Transverse colon (tissue), 4 donors: ENCODE results near the gene REV3L.

ENCODE experiments used
- EP300 ChIP-seq: sonication (generic); formaldehyde crosslinking; IDR thresholded peaks from one replicate; pipeline ENCODE4 v1.6.1; 2017; ENCODE audit warnings: antibody characterized with exemption, low read depth
- POLR2A ChIP-seq: fragments of 450-650 bp; IDR thresholded peaks from one replicate; pipeline ENCODE4 v1.6.1; 2016; ENCODE audit warnings: antibody characterized with exemption, mild to moderate bottlenecking, moderate library complexity
- POLR2AphosphoS5 ChIP-seq, 3 donors: sonication (generic); formaldehyde crosslinking; IDR thresholded peaks; one replicate each; pipeline ENCODE4 v1.6.1; 2016; ENCODE audit warnings: antibody characterized with exemption in 3 of 3
- TF ChIP-seq, protein P1 (sequence below), 5 experiments: fragments of 200-600 bp in 3 of 5; fragments of 450-650 bp in 2 of 5; sonication (generic) in 3 of 5; IDR thresholded peaks; 1 replicate in 2 of 5; 2 replicates in 3 of 5; pipeline ENCODE4 v1.5.1; 2016 to 2017; ENCODE audit warnings: antibody characterized with exemption in 5 of 5, inconsistent platforms in 3 of 5, mild to moderate bottlenecking in 2 of 5, moderate library complexity in 1 of 5

DNA sequence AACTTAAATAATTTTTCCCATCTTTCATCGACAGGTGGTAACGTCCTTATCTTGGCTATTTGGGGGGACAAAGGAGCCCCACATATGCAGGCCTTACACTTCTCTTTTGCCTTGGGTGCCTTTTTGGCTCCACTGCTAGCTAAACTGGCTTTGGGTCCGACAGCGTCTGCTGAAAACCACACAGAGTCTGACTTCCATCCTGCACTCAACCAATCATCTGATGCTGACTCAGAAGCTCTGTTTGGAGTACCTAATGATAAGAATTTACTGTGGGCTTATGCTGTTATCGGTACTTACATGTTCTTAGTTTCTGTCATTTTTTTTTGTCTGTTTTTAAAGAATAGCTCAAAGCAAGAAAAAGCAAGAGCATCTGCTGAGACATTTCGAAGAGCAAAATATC, 217.2 kb downstream of the REV3L start:
- TF ChIP-seq, protein P1, sequence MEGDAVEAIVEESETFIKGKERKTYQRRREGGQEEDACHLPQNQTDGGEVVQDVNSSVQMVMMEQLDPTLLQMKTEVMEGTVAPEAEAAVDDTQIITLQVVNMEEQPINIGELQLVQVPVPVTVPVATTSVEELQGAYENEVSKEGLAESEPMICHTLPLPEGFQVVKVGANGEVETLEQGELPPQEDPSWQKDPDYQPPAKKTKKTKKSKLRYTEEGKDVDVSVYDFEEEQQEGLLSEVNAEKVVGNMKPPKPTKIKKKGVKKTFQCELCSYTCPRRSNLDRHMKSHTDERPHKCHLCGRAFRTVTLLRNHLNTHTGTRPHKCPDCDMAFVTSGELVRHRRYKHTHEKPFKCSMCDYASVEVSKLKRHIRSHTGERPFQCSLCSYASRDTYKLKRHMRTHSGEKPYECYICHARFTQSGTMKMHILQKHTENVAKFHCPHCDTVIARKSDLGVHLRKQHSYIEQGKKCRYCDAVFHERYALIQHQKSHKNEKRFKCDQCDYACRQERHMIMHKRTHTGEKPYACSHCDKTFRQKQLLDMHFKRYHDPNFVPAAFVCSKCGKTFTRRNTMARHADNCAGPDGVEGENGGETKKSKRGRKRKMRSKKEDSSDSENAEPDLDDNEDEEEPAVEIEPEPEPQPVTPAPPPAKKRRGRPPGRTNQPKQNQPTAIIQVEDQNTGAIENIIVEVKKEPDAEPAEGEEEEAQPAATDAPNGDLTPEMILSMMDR (IDR thresholded peaks at IDR 0.05): no peak
- TF ChIP-seq POLR2A: no peak
- no peak for TF ChIP-seq EP300
- TF ChIP-seq POLR2AphosphoS5 (IDR thresholded peaks at IDR 0.05): no peak
